H1 (cell line): Measurements from ENCODE around the gene SBF2. TPM values are rescaled to one million over a fixed set of nuclear protein-coding genes. Genes with fewer than 3 reads are reported as not detected.

Experiments
- CTCF ChIA-PET: fragments of 300-600 bp; sonication (Branson Sonifier 250); formaldehyde crosslinking; loops from one replicate; lab custom pipeline; 2021; ENCODE audit not compliant: partially characterized antibody; lab: Charles Lee
- POLR2A ChIA-PET: fragments of 300-600 bp; sonication (Branson Sonifier 250); formaldehyde crosslinking; loops from one replicate; lab custom pipeline; 2021; ENCODE audit warnings: inconsistent platforms; ENCODE audit not compliant: partially characterized antibody; lab: Charles Lee
- DNase-seq, 2 experiments: peaks; one replicate each; pipeline versions ENCODE4 v3.0.0 to v3.0.0-alpha.2; 2010 to 2022; ENCODE audit warnings: low spot score in 2 of 2, low read depth in 1 of 2, mixed read lengths in 1 of 2
- FAIRE-seq: peaks from 2 replicates; lab custom pipeline; 2011; peaks lifted over from hg19 to GRCh38; lab: Jason Lieb, UNC
- H2AFZ ChIP-seq: 2 replicates; pipeline ENCODE4 v1.8.1; 2012; ENCODE audit warnings: low read length, inconsistent platforms
- H2AK5ac ChIP-seq: 2 replicates; pipeline ENCODE4 v1.6.1; 2013; ENCODE audit warnings: low read depth, low read length
- H2BK120ac ChIP-seq: replicated peaks from 2 replicates; pipeline ENCODE3; 2013; ENCODE audit warnings: low read depth, low read length, inconsistent platforms
- H2BK12ac ChIP-seq: 2 replicates; pipeline ENCODE4 v1.6.1; 2013; ENCODE audit warnings: low read depth, low read length
- H2BK15ac ChIP-seq: 2 replicates; pipeline ENCODE4 v1.6.1; 2013; ENCODE audit warnings: low read length
- H2BK20ac ChIP-seq: 2 replicates; pipeline ENCODE4 v1.6.1; 2013; ENCODE audit warnings: low read length
- H2BK5ac ChIP-seq: 2 replicates; pipeline ENCODE4 v1.6.1; 2013; ENCODE audit warnings: low read depth, low read length
- H3K14ac ChIP-seq: 2 replicates; pipeline ENCODE4 v1.6.1; 2013; ENCODE audit warnings: inconsistent platforms; ENCODE audit not compliant: insufficient read length
- H3K18ac ChIP-seq: 2 replicates; pipeline ENCODE4 v1.6.1; 2013; ENCODE audit warnings: low read length; ENCODE audit errors: extremely low read depth
- H3K23ac ChIP-seq: 2 replicates; pipeline ENCODE4 v1.6.1; 2013; ENCODE audit warnings: inconsistent platforms; ENCODE audit not compliant: insufficient read length
- H3K23me2 ChIP-seq: 2 replicates; pipeline ENCODE4 v1.6.1; 2013; ENCODE audit warnings: low read depth, low read length
- H3K27ac ChIP-seq: 2 replicates; pipeline ENCODE4 v1.6.1; 2011; ENCODE audit warnings: low read depth, low read length, inconsistent platforms
- H3K27me3 ChIP-seq, 4 experiments: replicated peaks in 1 of 4; 1 replicate in 1 of 4; 2 replicates in 3 of 4; pipeline versions ENCODE4 v1.6.1 to v1.8.1; 2011 to 2013; ENCODE audit warnings: low read length in 3 of 4, mild to moderate bottlenecking in 3 of 4, inconsistent platforms in 2 of 4, mixed read lengths in 2 of 4, moderate library complexity in 1 of 4; ENCODE audit not compliant: control insufficient read depth in 3 of 4, insufficient read depth in 3 of 4; ENCODE audit errors: extremely low read depth in 1 of 4
- H3K36me3 ChIP-seq, 4 experiments: 2 replicates each; pipeline versions ENCODE4 v1.6.1 to v1.8.1; 2011 to 2013; ENCODE audit warnings: mild to moderate bottlenecking in 4 of 4, low read length in 3 of 4, moderate library complexity in 2 of 4, control low read depth in 1 of 4, inconsistent platforms in 1 of 4; ENCODE audit not compliant: insufficient read depth in 4 of 4, control insufficient read depth in 2 of 4
- H3K4ac ChIP-seq: replicated peaks from 2 replicates; pipeline ENCODE3; 2013; ENCODE audit warnings: low read length, low read depth, mixed read lengths, inconsistent platforms; ENCODE audit not compliant: insufficient read length
- H3K4me1 ChIP-seq, 4 experiments: replicated peaks in 1 of 4; 1 replicate in 1 of 4; 2 replicates in 3 of 4; pipeline versions ENCODE4 v1.6.1 to v1.8.1; 2011 to 2013; ENCODE audit warnings: low read length in 3 of 4, inconsistent platforms in 2 of 4, mixed read lengths in 1 of 4; ENCODE audit not compliant: insufficient read depth in 4 of 4, control insufficient read depth in 3 of 4
- H3K4me2 ChIP-seq, 2 experiments: 2 replicates each; pipeline versions ENCODE4 v1.6.1 to v1.8.1; 2011 to 2013; ENCODE audit warnings: low read depth in 2 of 2, low read length in 2 of 2, control low read depth in 1 of 2, inconsistent platforms in 1 of 2, mild to moderate bottlenecking in 1 of 2; ENCODE audit not compliant: insufficient read depth in 1 of 2
- H3K4me3 ChIP-seq, 4 experiments: fragments of 200-600, 300-600 bp in 1 of 4; sonication (generic), shearing (Covaris generic), sonication (Bioruptor Twin) in 1 of 4; 2 replicates each; pipeline versions ENCODE4 v1.5.1 to v1.8.1; 2011 to 2016; ENCODE audit warnings: low read length in 4 of 4, low read depth in 3 of 4, control low read depth in 2 of 4, inconsistent platforms in 2 of 4, mild to moderate bottlenecking in 2 of 4, mixed read lengths in 1 of 4, moderate library complexity in 1 of 4; ENCODE audit not compliant: insufficient read depth in 2 of 4; ENCODE audit errors: extremely low read depth in 1 of 4
- H3K56ac ChIP-seq: replicated peaks from 2 replicates; pipeline ENCODE3; 2013; ENCODE audit warnings: low read depth, mild to moderate bottlenecking, mixed read lengths, low read length, inconsistent platforms; ENCODE audit not compliant: insufficient read length
- H3K79me1 ChIP-seq: 2 replicates; pipeline ENCODE4 v1.6.1; 2013; ENCODE audit warnings: low read depth, low read length, control low read depth
- H3K79me2 ChIP-seq, 2 experiments: 2 replicates each; pipeline versions ENCODE4 v1.6.1 to v1.8.1; 2012 to 2013; ENCODE audit warnings: low read length in 2 of 2, mild to moderate bottlenecking in 2 of 2, inconsistent platforms in 1 of 2; ENCODE audit not compliant: insufficient read depth in 2 of 2, control insufficient read depth in 1 of 2
- H3K9ac ChIP-seq, 4 experiments: replicated peaks in 1 of 4; 1 replicate in 1 of 4; 2 replicates in 3 of 4; pipeline versions ENCODE4 v1.6.1 to v1.8.1; 2011 to 2013; ENCODE audit warnings: low read depth in 3 of 4, low read length in 3 of 4, control low read depth in 2 of 4, mild to moderate bottlenecking in 2 of 4, moderate library complexity in 2 of 4, inconsistent platforms in 1 of 4; ENCODE audit errors: extremely low read depth in 1 of 4
- H3K9me3 ChIP-seq, 2 experiments: 2 replicates each; pipeline versions ENCODE4 v1.6.1 to v1.8.1; 2012 to 2013; ENCODE audit warnings: mild to moderate bottlenecking in 2 of 2, moderate library complexity in 2 of 2, control low read depth in 1 of 2, inconsistent platforms in 1 of 2, low read depth in 1 of 2, low read length in 1 of 2, mixed read lengths in 1 of 2; ENCODE audit not compliant: insufficient read depth in 2 of 2
- H4K20me1 ChIP-seq, 2 experiments: replicated peaks in 1 of 2; 2 replicates each; pipeline versions ENCODE3 to v1.8.1; 2011 to 2013; ENCODE audit warnings: inconsistent platforms in 2 of 2, low read length in 2 of 2, mild to moderate bottlenecking in 1 of 2; ENCODE audit not compliant: insufficient read depth in 2 of 2, control insufficient read depth in 1 of 2
- H4K5ac ChIP-seq: 2 replicates; pipeline ENCODE4 v1.6.1; 2013; ENCODE audit warnings: low read length, low read depth, mixed read lengths, inconsistent platforms; ENCODE audit not compliant: insufficient read length
- H4K8ac ChIP-seq: 2 replicates; pipeline ENCODE4 v1.8.0; 2013; ENCODE audit warnings: mild to moderate bottlenecking, moderate library complexity, low read length, inconsistent platforms; ENCODE audit not compliant: insufficient read depth; ENCODE audit errors: extremely low read depth
- H4K91ac ChIP-seq: replicated peaks from 2 replicates; pipeline ENCODE3; 2013; ENCODE audit warnings: low read length, mixed read lengths, inconsistent platforms; ENCODE audit not compliant: insufficient read length
- ATF3 ChIP-seq: IDR thresholded peaks from 2 replicates; pipeline ENCODE4 v1.6.1; 2011; ENCODE audit warnings: low read depth, mild to moderate bottlenecking, low read length; ENCODE audit not compliant: insufficient read depth
- CREB1 ChIP-seq: IDR thresholded peaks from 2 replicates; pipeline ENCODE4 v1.6.1; 2012; ENCODE audit warnings: inconsistent platforms
- EGR1 ChIP-seq: IDR thresholded peaks from 2 replicates; pipeline ENCODE4 v1.6.1; 2011; ENCODE audit warnings: low read depth, low read length, borderline replicate concordance
- GABPA ChIP-seq: IDR thresholded peaks from 2 replicates; pipeline ENCODE4 v1.6.1; 2011; ENCODE audit warnings: mild to moderate bottlenecking, low read length, moderate library complexity, borderline replicate concordance; ENCODE audit not compliant: insufficient read depth
- SAP30 ChIP-seq: fragments of 300-600 bp; sonication (generic); IDR thresholded peaks from 2 replicates; pipeline ENCODE4 v1.7.1; 2012; ENCODE audit warnings: low read length, moderate library complexity, mild to moderate bottlenecking, inconsistent platforms; ENCODE audit not compliant: insufficient read depth, insufficient replicate concordance
- TAF1 ChIP-seq: IDR thresholded peaks from 2 replicates; pipeline ENCODE4 v1.6.1; 2011; ENCODE audit warnings: mild to moderate bottlenecking, low read depth, low read length
- TCF12 ChIP-seq: IDR thresholded peaks from 2 replicates; pipeline ENCODE4 v1.6.1; 2011; ENCODE audit warnings: low read depth, mild to moderate bottlenecking, low read length
- WGBS, 2 experiments: shearing (Covaris generic) in 1 of 2; methylation state at CpG; one replicate each; pipeline versions ENCODE4 v1.1.6 to v1.1.7; 2013 to 2015; ENCODE audit warnings: low lambda C conversion rate in 2 of 2, mixed read lengths in 2 of 2, inconsistent platforms in 1 of 2, low coverage in 1 of 2, missing lambda C conversion rate in 1 of 2; ENCODE audit not compliant: insufficient replicate concordance in 2 of 2, insufficient coverage in 1 of 2, insufficient read length in 1 of 2; ENCODE audit errors: extremely low coverage in 1 of 2, missing lambda C conversion rate in 1 of 2; 5-methylcytosine and 5-hydroxymethylcytosine counted together
- polyA plus RNA-seq, 7 experiments: library from polyadenylated mRNA; depleted of rRNA in 3 of 7; stranded (reverse) in 5 of 7; unstranded in 2 of 7; fragments of >200 nt in 5 of 7; fragments of 200-250 nt in 2 of 7; gene quantifications; 1 replicate in 5 of 7; 2 replicates in 1 of 7; 4 replicates in 1 of 7; pipeline versions ENCODE4 v1.2.1 to v1.2.3, GENCODE V29; 2011 to 2013; ENCODE audit warnings: missing spikeins in 2 of 7, mixed read lengths in 2 of 7
- total RNA-seq: library from RNA; stranded (reverse); fragmentation: NEBNext Ultra II Directional; extraction: Animal tissue kit (Norgen Biotek cat#: 25700); gene quantifications from 2 replicates; pipeline ENCODE4 v1.2.1, GENCODE V29; 2021
- TF ChIP-seq, protein P1 (sequence below), 3 experiments: IDR thresholded peaks; 1 replicate in 2 of 3; 2 replicates in 1 of 3; pipeline versions ENCODE4 v1.5.1 to v1.6.1; 2011; ENCODE audit warnings: low read length in 3 of 3, mild to moderate bottlenecking in 3 of 3, inconsistent platforms in 2 of 3, low read depth in 1 of 3, moderate library complexity in 1 of 3; ENCODE audit not compliant: insufficient read depth in 1 of 3; ENCODE audit errors: control extremely low read depth in 1 of 3

Gene SBF2
- total and polyA plus RNA-seq, 2 of the 8 experiments (the other 6 are each of a cell fraction or from before 2014, with no cell fraction given): 36.7 to 50.5 TPM

GRCh38 chr11:10130875-10131274 is 163.1 kb downstream of the SBF2 start:
- Histone ChIP-seq H2BK5ac (no peak overlapping the region), H4K20me1 (no peaks in the 10 kb centered on the region), H2AK5ac (no peak overlapping the region), H4K5ac (no peak overlapping the region), H2BK20ac (no peak overlapping the region), H3K18ac (no peak overlapping the region), H3K36me3 (no peaks in the 10 kb centered on the region; a peak in 1 of 8 replicates), H3K14ac (no peak overlapping the region), H3K27me3 (no peaks in the 10 kb centered on the region), H3K4me3 (no peak overlapping the region), H3K9me3 (peaks cover 3 to 18% of the 10 kb centered on the region in 2 experiments; a peak in 3 of 4 replicates), H4K8ac (no peak overlapping the region), H2BK12ac (no peak overlapping the region), H3K79me2 (no peaks in the 10 kb centered on the region), H2BK15ac (no peak overlapping the region), H3K4me1 (no peaks in the 10 kb centered on the region), H2BK120ac (no peak overlapping the region), H3K79me1 (no peaks in the 10 kb centered on the region), H3K23ac (no peak overlapping the region), H3K23me2 (no peaks in the 10 kb centered on the region), H4K91ac (no peak overlapping the region), H3K4me2 (no peak overlapping the region), H2AFZ (no peak overlapping the region), H3K4ac (no peak overlapping the region), H3K56ac (no peak overlapping the region), H3K9ac (no peak overlapping the region), H3K27ac (no peak overlapping the region)
- TF ChIP-seq CREB1: no peak
- no peak for TF ChIP-seq TAF1
- no peak for TF ChIP-seq ATF3
- TF ChIP-seq TCF12: no peak
- TF ChIP-seq GABPA: no peak
- no peak for TF ChIP-seq SAP30
- TF ChIP-seq, protein P1, sequence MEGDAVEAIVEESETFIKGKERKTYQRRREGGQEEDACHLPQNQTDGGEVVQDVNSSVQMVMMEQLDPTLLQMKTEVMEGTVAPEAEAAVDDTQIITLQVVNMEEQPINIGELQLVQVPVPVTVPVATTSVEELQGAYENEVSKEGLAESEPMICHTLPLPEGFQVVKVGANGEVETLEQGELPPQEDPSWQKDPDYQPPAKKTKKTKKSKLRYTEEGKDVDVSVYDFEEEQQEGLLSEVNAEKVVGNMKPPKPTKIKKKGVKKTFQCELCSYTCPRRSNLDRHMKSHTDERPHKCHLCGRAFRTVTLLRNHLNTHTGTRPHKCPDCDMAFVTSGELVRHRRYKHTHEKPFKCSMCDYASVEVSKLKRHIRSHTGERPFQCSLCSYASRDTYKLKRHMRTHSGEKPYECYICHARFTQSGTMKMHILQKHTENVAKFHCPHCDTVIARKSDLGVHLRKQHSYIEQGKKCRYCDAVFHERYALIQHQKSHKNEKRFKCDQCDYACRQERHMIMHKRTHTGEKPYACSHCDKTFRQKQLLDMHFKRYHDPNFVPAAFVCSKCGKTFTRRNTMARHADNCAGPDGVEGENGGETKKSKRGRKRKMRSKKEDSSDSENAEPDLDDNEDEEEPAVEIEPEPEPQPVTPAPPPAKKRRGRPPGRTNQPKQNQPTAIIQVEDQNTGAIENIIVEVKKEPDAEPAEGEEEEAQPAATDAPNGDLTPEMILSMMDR (IDR thresholded peaks at IDR 0.05; ENCODE audit: control extremely low read depth in 1 of 3, insufficient read depth in 1 of 3, low read depth in 1 of 3, low read length in 3 of 3): no peak
- no peak for TF ChIP-seq EGR1
- POLR2A ChIA-PET: no interaction called here
- DNase-seq (no peak), FAIRE-seq (no peak)
- WGBS, 2 experiments: 93% methylated on average over 3 of the region's 3 CpGs; no CpG with 5 or more reads in 1 of the 2 experiments
- CTCF ChIA-PET: no interaction called here
